ENCODE data around the gene DOLPP1.

- TF ChIP-seq GTF2F1 (IDR thresholded peaks at IDR 0.05; ENCODE audit: borderline replicate concordance, low read depth, low read length) (no peak), EP300 (IDR thresholded peaks at IDR 0.05; ENCODE audit: borderline replicate concordance in 1 of 2, low read depth in 2 of 2, low read length in 2 of 2) (no peak), TCF12 (IDR thresholded peaks at IDR 0.05; ENCODE audit: low read depth, low read length) (no peak), YY1 (IDR thresholded peaks at IDR 0.05; ENCODE audit: low read depth, low read length) (no peak), NRF1 (IDR thresholded peaks at IDR 0.05; ENCODE audit: low read depth, low read length) (no peak), CREB1 (IDR thresholded peaks at IDR 0.05) (no peak), MAFK (IDR thresholded peaks at IDR 0.05; ENCODE audit: low read depth, low read length) (no peak), CEBPB (IDR thresholded peaks at IDR 0.05; ENCODE audit: low read depth, low read length) (no peak), CHD1 (IDR thresholded peaks at IDR 0.05; ENCODE audit: low read depth, low read length) (no peak)
- TF ChIP-seq, protein P1, sequence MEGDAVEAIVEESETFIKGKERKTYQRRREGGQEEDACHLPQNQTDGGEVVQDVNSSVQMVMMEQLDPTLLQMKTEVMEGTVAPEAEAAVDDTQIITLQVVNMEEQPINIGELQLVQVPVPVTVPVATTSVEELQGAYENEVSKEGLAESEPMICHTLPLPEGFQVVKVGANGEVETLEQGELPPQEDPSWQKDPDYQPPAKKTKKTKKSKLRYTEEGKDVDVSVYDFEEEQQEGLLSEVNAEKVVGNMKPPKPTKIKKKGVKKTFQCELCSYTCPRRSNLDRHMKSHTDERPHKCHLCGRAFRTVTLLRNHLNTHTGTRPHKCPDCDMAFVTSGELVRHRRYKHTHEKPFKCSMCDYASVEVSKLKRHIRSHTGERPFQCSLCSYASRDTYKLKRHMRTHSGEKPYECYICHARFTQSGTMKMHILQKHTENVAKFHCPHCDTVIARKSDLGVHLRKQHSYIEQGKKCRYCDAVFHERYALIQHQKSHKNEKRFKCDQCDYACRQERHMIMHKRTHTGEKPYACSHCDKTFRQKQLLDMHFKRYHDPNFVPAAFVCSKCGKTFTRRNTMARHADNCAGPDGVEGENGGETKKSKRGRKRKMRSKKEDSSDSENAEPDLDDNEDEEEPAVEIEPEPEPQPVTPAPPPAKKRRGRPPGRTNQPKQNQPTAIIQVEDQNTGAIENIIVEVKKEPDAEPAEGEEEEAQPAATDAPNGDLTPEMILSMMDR (IDR thresholded peaks at IDR 0.05; ENCODE audit: control extremely low read depth in 1 of 3, insufficient read depth in 1 of 3, low read depth in 1 of 3, low read length in 3 of 3) = no peak
These were observed 48.3 kb upstream of the DOLPP1 start for GRCh38 chr9:129032541-129033159.

Data from H1 (cell line).